ENCODE results near the gene IMPACT.

Gene IMPACT

GRCh38 chr18:24398540-24398939 lies 27.9 kb upstream of the IMPACT start:
- TF ChIP-seq, protein P1, sequence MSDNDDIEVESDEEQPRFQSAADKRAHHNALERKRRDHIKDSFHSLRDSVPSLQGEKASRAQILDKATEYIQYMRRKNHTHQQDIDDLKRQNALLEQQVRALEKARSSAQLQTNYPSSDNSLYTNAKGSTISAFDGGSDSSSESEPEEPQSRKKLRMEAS (IDR thresholded peaks at IDR 0.05), result no peak
- TF ChIP-seq RAD21 (IDR thresholded peaks at IDR 0.05; ENCODE audit: low read depth) (no peak), TAF1 (IDR thresholded peaks at IDR 0.05; ENCODE audit: low read depth) (no peak), TCF12 (IDR thresholded peaks at IDR 0.05; ENCODE audit: low read depth) (no peak), EP300 (IDR thresholded peaks at IDR 0.05; ENCODE audit: borderline replicate concordance) (no peak), NFIC (IDR thresholded peaks at IDR 0.05) (no peak), CREB1 (IDR thresholded peaks at IDR 0.05; ENCODE audit: low read depth) (no peak), EGR1 (IDR thresholded peaks at IDR 0.05) (no peak), CEBPB (IDR thresholded peaks at IDR 0.05) (no peak), FOXM1 (IDR thresholded peaks at IDR 0.05; ENCODE audit: borderline replicate concordance, low read depth) (no peak), YY1 (IDR thresholded peaks at IDR 0.05; ENCODE audit: low read depth) (no peak), TEAD4 (IDR thresholded peaks at IDR 0.05) (no peak), ZBTB7A (IDR thresholded peaks at IDR 0.05; ENCODE audit: low read depth) (no peak)
- TF ChIP-seq, protein P2, sequence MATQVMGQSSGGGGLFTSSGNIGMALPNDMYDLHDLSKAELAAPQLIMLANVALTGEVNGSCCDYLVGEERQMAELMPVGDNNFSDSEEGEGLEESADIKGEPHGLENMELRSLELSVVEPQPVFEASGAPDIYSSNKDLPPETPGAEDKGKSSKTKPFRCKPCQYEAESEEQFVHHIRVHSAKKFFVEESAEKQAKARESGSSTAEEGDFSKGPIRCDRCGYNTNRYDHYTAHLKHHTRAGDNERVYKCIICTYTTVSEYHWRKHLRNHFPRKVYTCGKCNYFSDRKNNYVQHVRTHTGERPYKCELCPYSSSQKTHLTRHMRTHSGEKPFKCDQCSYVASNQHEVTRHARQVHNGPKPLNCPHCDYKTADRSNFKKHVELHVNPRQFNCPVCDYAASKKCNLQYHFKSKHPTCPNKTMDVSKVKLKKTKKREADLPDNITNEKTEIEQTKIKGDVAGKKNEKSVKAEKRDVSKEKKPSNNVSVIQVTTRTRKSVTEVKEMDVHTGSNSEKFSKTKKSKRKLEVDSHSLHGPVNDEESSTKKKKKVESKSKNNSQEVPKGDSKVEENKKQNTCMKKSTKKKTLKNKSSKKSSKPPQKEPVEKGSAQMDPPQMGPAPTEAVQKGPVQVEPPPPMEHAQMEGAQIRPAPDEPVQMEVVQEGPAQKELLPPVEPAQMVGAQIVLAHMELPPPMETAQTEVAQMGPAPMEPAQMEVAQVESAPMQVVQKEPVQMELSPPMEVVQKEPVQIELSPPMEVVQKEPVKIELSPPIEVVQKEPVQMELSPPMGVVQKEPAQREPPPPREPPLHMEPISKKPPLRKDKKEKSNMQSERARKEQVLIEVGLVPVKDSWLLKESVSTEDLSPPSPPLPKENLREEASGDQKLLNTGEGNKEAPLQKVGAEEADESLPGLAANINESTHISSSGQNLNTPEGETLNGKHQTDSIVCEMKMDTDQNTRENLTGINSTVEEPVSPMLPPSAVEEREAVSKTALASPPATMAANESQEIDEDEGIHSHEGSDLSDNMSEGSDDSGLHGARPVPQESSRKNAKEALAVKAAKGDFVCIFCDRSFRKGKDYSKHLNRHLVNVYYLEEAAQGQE (IDR thresholded peaks at IDR 0.05; ENCODE audit: low read depth), result no peak
- TF ChIP-seq, protein P3, sequence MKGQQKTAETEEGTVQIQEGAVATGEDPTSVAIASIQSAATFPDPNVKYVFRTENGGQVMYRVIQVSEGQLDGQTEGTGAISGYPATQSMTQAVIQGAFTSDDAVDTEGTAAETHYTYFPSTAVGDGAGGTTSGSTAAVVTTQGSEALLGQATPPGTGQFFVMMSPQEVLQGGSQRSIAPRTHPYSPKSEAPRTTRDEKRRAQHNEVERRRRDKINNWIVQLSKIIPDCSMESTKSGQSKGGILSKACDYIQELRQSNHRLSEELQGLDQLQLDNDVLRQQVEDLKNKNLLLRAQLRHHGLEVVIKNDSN (IDR thresholded peaks at IDR 0.05), result no peak

DNA sequence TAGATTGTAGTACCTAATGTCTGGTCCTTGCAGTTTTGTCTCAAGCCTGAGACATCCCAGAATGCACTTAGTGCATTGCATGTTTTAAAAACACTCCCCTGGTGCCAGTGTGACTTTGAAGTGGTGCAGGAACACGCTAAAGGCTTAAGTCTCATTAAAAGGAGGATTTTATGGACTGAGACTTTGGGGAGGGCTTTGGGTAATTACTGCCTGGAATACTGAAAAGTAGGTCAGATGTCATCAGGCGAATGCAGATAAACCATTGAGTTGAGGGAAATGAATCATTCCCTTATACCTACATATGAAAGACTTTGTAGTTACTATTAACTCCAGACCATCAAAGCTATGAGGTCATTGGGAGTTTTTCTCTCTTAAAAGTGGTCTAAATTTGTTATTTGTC lies 25.9 kb upstream of the IMPACT start:
- TF ChIP-seq, protein P3 (IDR thresholded peaks at IDR 0.05), result no peak
- TF ChIP-seq, protein P1 (IDR thresholded peaks at IDR 0.05), result no peak
- TF ChIP-seq EGR1 (IDR thresholded peaks at IDR 0.05), result no peak
- no peak for TF ChIP-seq CEBPB (IDR thresholded peaks at IDR 0.05)
- TF ChIP-seq, protein P2 (IDR thresholded peaks at IDR 0.05; ENCODE audit: low read depth), result no peak

DNA sequence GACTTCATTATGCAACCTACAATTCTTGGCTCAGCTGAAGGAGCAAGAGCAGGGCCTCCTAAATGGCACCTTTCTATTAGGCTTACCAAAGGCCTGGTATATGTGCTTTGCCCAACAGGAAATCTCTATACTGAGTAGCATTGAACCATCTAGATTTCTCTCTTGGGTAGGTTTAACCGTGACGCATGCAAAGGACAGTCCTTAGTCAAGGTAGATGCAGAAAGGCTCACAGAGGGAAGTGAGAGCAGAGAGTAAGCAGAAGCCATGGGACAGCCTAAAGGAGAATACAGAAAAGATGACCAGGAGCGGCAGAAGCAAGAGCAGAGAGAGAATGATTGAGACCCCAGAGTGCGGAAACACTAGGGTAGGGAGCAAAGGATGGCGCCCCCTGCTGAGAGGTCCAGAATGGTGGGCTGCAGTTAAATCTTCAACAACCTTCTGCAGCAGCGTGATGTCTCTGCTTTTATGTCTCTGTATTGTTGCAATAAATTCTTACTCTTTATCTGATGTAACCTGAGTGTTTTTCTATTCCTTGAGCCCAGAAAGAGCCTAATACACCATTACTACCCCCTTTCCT lies 24.2 kb upstream of the IMPACT start:
- TF ChIP-seq NFIC (IDR thresholded peaks at IDR 0.05) (no peak), RAD21 (IDR thresholded peaks at IDR 0.05; ENCODE audit: low read depth) (no peak), CREB1 (IDR thresholded peaks at IDR 0.05; ENCODE audit: low read depth) (no peak), EGR1 (IDR thresholded peaks at IDR 0.05) (no peak)
- TF ChIP-seq, protein P1 (IDR thresholded peaks at IDR 0.05), result no peak

GRCh38 chr18:24403076-24403475 lies 23.4 kb upstream of the IMPACT start:
- TF ChIP-seq ZBTB7A (IDR thresholded peaks at IDR 0.05; ENCODE audit: low read depth) (no peak), TCF12 (IDR thresholded peaks at IDR 0.05; ENCODE audit: low read depth) (no peak), CEBPB (IDR thresholded peaks at IDR 0.05) (no peak), RAD21 (IDR thresholded peaks at IDR 0.05; ENCODE audit: low read depth) (no peak), FOXM1 (IDR thresholded peaks at IDR 0.05; ENCODE audit: borderline replicate concordance, low read depth) (no peak), NFIC (IDR thresholded peaks at IDR 0.05) (no peak), CREB1 (IDR thresholded peaks at IDR 0.05; ENCODE audit: low read depth) (no peak)
- TF ChIP-seq, protein P1 (IDR thresholded peaks at IDR 0.05), result no peak
- TF ChIP-seq, protein P3 (IDR thresholded peaks at IDR 0.05), result no peak
- TF ChIP-seq, protein P2 (IDR thresholded peaks at IDR 0.05; ENCODE audit: low read depth), result no peak

Measured in Ishikawa (cell line).